Epithelial cell of esophagus (primary cell): ENCODE measurements around the gene PLOD2.

Experiments
- DNase-seq: peaks from one replicate; pipeline ENCODE4 v3.0.0; 2010; ENCODE audit warnings: low read depth
- H3K4me3 ChIP-seq: 2 replicates; pipeline ENCODE4 v1.5.1; 2011; ENCODE audit warnings: mild to moderate bottlenecking, low read length, control low read depth
- TF ChIP-seq, protein P1 (sequence below): IDR thresholded peaks from 2 replicates; pipeline ENCODE4 v1.5.1; 2011; ENCODE audit warnings: low read depth, mild to moderate bottlenecking, low read length, control low read depth, inconsistent platforms; ENCODE audit not compliant: insufficient read depth; ENCODE audit errors: missing control alignments

The PLOD2 gene

DNA sequence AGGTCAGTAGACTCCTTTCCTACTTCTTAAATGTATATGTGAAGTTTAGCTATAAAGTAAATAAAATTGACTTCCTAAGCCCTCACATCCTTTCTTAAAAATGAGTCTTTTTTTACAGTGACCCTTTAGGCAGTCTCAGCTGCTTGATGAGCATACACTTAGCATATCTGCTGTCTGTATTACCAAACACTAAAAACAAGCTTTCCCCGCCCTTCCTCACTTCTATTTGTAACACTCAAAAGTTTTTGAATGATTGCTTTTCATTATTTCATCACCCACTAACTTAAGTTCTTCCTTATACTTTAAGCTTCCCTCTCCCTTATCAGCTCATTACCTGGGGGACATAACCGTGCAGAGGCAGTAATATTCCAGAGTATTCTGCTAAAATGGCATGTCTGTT lies 89.4 kb downstream of the PLOD2 start:
- TF ChIP-seq, protein P1, sequence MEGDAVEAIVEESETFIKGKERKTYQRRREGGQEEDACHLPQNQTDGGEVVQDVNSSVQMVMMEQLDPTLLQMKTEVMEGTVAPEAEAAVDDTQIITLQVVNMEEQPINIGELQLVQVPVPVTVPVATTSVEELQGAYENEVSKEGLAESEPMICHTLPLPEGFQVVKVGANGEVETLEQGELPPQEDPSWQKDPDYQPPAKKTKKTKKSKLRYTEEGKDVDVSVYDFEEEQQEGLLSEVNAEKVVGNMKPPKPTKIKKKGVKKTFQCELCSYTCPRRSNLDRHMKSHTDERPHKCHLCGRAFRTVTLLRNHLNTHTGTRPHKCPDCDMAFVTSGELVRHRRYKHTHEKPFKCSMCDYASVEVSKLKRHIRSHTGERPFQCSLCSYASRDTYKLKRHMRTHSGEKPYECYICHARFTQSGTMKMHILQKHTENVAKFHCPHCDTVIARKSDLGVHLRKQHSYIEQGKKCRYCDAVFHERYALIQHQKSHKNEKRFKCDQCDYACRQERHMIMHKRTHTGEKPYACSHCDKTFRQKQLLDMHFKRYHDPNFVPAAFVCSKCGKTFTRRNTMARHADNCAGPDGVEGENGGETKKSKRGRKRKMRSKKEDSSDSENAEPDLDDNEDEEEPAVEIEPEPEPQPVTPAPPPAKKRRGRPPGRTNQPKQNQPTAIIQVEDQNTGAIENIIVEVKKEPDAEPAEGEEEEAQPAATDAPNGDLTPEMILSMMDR, result no peak
- peak; percentile 25 for DNase-seq
- H3K4me3 ChIP-seq, result no peak overlapping the region

DNA sequence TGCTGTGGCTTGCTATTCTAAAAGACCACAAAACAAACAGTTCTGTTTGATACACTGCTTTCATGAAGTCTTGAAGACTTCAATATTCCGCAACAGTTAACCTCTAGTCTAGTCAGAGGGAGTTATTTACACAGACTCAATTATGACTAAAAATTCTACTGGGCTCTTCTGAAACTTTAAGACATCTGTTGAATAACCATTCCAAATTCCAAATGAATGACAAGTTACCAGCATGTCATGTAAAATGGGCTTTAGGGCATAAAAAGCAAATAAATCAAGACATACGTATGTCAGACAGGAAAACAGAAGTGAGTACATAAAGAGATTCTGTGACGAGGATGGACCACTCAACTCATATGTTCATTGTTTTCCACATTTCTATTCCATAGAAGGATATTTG lies 93.9 kb downstream of the PLOD2 start:
- peak; percentile 62 for DNase-seq
- no peak overlapping the region for H3K4me3 ChIP-seq
- TF ChIP-seq, protein P1, result no peak

DNA sequence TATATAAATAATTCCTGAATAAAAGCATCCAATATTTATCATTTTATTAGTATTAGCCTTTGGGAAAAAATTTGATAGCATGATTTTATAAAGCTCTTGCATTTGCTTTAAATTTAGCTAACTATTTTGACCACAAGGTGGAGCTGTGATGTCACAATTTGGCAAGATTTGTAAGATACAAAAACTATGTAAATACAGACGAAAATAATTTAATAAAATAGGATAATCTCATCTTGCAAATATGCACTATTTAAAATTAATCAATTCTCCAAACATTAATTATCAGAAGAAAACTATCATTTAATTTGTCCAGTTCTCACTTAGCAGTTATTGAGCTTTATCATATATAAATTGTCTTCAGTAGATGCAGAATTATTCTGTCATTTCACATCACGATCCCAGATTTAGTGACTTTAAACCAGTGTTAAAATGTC lies 95.4 kb downstream of the PLOD2 start:
- TF ChIP-seq, protein P1, result peak; percentile 55
- no peak overlapping the region for H3K4me3 ChIP-seq
- DNase-seq, result peak; percentile 68

DNA sequence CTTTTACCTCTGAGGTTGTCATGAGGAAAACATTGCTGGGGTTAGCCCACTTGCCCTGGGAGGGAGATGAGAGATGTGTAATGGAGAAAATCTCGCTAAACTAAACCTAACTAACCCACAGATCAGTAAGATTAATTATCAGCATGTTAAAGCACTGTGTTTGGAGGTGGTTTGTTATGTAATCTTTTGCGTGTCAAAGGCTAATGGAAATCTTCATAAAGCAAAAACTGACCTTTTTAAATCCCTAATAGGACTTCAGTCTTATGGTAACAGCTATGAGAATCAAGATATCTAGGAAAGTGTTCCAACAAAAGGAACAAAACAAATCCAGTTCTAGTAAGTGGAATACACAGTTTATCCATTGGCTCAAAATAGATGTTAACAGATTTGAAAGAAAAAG lies 102.7 kb downstream of the PLOD2 start:
- H3K4me3 ChIP-seq, result no peak overlapping the region
- no peak for DNase-seq
- TF ChIP-seq, protein P1, result no peak

DNA sequence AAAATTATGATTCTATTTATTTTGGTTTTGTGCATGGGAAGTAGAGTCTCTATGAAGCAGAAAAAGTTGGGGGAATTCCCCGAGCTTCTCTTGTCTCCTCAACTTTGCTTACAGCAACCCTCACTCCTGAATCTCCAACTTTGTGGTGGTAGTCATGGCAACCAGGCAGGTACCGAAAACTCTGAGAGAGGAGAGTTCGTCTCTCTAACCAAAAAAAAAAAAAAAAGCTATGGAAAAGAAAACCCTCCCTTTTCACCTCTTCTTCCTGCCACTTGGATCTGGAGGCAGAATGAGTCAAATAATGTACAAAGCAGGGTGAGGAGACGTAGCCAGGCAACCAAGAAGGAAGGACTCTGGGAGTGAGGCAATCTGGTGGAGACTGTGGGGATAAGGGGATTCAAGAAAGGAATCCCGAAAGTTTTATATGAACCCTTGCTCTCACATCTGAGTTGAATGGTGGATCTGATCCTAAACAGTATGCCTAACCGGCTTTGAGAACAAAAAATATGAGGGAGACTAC lies 108.1 kb downstream of the PLOD2 start:
- TF ChIP-seq, protein P1, result no peak
- DNase-seq, result peak; percentile 33
- no peak overlapping the region for H3K4me3 ChIP-seq

DNA sequence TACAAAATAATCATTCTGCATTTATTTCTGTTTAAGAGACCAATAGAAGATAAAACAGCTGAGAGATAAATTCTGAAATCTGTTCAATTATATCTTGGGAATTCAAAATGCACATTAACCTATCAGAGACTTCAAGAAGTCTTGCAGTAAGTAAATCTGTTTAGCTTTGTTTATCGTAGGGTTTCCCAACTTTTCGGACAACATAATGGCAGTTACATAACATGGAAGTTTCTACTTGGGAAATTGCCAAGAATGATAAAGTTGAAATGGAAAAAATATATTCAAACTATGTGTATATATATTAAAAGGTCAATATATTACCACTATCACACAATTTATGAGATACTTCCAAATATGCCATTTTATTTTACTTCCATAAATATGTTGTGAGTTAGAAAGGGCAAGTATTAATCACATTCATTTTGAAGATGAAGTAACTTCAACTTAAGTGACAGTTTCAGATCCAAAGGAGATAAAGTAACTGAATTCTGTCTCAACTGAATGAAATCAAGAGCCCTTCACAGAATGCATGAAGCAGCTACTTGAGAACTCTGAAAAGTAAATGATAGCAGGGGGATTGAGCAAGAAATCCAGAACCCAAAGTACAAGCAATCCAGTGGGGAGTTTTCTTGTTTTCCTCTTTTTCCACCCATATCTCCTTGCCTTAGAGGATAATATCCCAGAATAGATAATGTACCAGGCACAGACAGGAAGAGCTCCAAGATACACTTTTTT lies 108.8 kb downstream of the PLOD2 start:
- no peak for DNase-seq
- TF ChIP-seq, protein P1, result no peak
- H3K4me3 ChIP-seq, result no peak overlapping the region

DNA sequence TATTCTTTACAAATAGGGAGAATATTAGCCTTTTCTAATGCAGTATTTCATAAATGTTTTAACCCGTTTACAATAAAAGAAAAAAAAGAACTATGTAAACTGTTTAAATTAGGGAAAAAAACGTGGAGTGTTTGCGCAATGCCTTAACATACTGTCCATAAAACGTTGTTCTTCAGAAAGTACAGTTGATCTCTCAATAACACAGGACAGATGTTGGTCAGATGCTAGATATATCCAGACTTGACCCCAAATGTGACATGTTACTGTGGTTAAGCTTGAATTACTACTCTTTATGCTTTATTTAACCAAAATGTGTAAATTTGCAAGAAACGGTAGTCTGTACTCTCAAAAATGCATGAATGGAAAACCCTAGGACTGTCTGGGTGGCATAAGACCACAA lies 110.3 kb downstream of the PLOD2 start:
- no peak overlapping the region for H3K4me3 ChIP-seq
- TF ChIP-seq, protein P1, result no peak
- DNase-seq, result no peak
